Natural killer cell (primary cell): Measurements from ENCODE around the gene MAB21L3. TPM values are rescaled to one million over a fixed set of nuclear protein-coding genes. Genes with fewer than 3 reads are reported as not detected.

ENCODE experiments used
- total RNA-seq, 4 donors: library from RNA; stranded (reverse); fragments of 120-200 nt in 1 of 4; gene quantifications; one replicate each; pipeline versions ENCODE4 v1.2.3 to v1.2.4, GENCODE V29; 2013 to 2022

The MAB21L3 gene
- total RNA-seq, 3 donors from 2014 or later (not counting 1 experiment from before 2014, with no cell fraction given), result not detected

Other genes with a start within 250 kb of the MAB21L3 start
- gene SLC22A15, start 134.9 kb upstream of the MAB21L3 start, total RNA-seq, result 1 to 10 TPM; 6.0 to 9.2 (median 6.3) TPM